B cell (primary cell): ENCODE results near the gene KCNS1.

Experiments
- CTCF ChIP-seq: fragments of 200-600 bp; IDR thresholded peaks from one replicate; pipeline ENCODE4 v1.8.0; 2022; ENCODE audit warnings: antibody characterized with exemption, mild to moderate bottlenecking
- EZH2 ChIP-seq: IDR thresholded peaks from 2 replicates; pipeline ENCODE4 v1.6.1; 2012; ENCODE audit warnings: borderline replicate concordance, low read depth, mild to moderate bottlenecking, moderate library complexity, low read length; ENCODE audit not compliant: insufficient read depth, poor library complexity, severe bottlenecking

DNA sequence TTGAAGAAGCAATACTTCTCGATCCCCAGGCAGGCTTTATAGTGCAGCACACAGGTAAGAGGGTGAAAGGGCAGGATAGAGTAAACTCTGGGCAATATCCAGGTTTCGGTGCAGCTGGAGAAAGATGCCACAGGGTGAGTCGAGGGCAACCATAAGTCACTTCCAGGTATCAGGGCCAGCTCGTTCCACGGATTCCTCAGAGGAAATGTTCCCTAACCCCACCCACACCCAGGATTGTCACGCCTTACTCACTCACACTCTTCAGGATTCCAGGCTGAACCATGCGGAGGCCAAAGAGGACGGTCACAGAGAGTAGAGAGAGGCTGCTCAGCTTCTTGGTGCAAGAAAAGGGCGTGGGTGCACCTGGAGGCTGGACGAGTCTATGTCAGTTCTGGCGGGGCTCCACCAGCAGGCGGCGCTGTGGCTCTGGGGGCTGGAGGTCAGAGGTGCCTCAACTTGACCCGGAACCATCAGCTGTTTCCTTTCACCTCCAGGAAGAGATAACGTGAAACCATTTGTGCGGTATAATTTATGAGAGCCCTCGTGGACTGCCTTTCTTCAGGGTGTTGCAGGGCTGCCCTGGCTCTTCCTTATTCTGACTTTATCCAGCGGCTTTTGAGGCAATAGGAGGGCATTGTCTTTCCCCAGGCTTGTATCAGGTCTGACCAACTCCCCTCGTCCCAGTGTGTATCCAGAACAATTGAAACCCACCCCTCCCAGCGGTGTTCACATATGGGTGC, 37.8 kb upstream of the KCNS1 start:
- TF ChIP-seq CTCF, result peak; percentile 36
- no peak for TF ChIP-seq EZH2
